ENCODE results near the gene DSE. TPM values are rescaled to one million over a fixed set of nuclear protein-coding genes. Genes with fewer than 3 reads are reported as not detected.

The DSE gene
- total RNA-seq, 2 donors from 2014 or later, result 8.5 to 15.1 TPM

Other genes starting within 250 kb of the DSE start
- gene COL10A1, start 244.8 kb upstream of the DSE start, total RNA-seq, result not detected
- 10 to 100 TPM; 12.5 to 12.6 TPM for gene TSPYL4, start 116.9 kb upstream of the DSE start, total RNA-seq
- 10 to 100 TPM; 43.2 to 55.0 TPM for gene TSPYL1, start 91.0 kb upstream of the DSE start, total RNA-seq
- gene CALHM6, start 90.4 kb downstream of the DSE start, total RNA-seq, result 1 to 10 TPM; 5.3 to 6.0 TPM
- not detected for gene CALHM5, start 140.7 kb downstream of the DSE start, total RNA-seq
- gene TRAPPC3L, start 174.7 kb downstream of the DSE start, total RNA-seq, result not detected
- not detected for gene CALHM4, start 182.8 kb downstream of the DSE start, total RNA-seq
- gene RWDD1, start 200.6 kb downstream of the DSE start, total RNA-seq, result 10 to 100 TPM; 42.4 to 46.6 TPM
- under 1 TPM; 0.09 to 0.17 TPM for gene RSPH4A, start 245.5 kb downstream of the DSE start, total RNA-seq